Activated CD4-positive, alpha-beta T cell treated with anti-CD3 and anti-CD28 coated beads, Interleukin-2, Interleukin-6, amounts not matched to agents 100 ng/mL and 50 ng/mL, durations not matched to agents 16 hours and 8 hours (primary cell): ENCODE results near the gene CENPH.
"Not testable (repeated sequence)": the region's sequence is repeated elsewhere in the genome, so short reads cannot be mapped to it uniquely, and the experiment has no call there.

ENCODE experiments used
- DNase-seq: peaks from one replicate; pipeline ENCODE4 v3.0.0-alpha.2; 2020

CENPH gene

GRCh38 chr5:69255940-69256339 lies 66.6 kb downstream of the CENPH start:
- not testable (repeated sequence) for DNase-seq

DNA sequence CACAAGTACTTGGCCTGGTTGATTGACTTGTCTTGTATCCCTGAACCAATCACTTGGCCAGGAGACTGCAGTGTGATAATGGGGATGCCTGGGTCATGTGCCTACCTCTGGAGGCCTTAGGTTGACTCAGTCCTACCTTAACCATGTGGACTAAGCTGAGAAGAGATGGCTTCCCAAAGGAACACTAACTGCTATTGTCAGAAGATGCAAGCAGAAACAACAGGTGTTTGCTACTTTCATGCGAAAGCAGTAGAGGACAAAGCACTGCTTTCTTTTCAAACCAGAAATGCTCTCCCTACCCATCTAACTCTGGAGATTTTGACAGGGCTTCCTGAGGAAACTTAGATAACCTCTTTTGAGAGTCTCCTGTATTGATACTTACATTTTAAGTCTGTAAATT lies 68.2 kb downstream of the CENPH start:
- no peak for DNase-seq
